Activated T-cell treated with anti-CD3 and anti-CD28 coated beads, Interleukin-2, amount 50 U/mL, for 24 hours (primary cell): Measurements from ENCODE around the gene PARD3.
"Not testable (repeated sequence)": the region's sequence is repeated elsewhere in the genome, so short reads cannot be mapped to it uniquely, and the experiment has no call there.

ENCODE experiments used
- DNase-seq: peaks from one replicate; pipeline ENCODE4 v3.0.0-alpha.2; 2020
- H3K27ac Mint-ChIP-seq: 2 replicates; pipeline ENCODE4 v1.8.0; 2020; ENCODE audit warnings: mild to moderate bottlenecking, mixed read lengths
- H3K27me3 Mint-ChIP-seq: 2 replicates; pipeline ENCODE4 v1.8.0; 2020; ENCODE audit warnings: mixed read lengths
- H3K36me3 Mint-ChIP-seq: 2 replicates; pipeline ENCODE4 v1.8.0; 2020; ENCODE audit warnings: low read depth, mixed read lengths
- H3K4me1 Mint-ChIP-seq: 2 replicates; pipeline ENCODE4 v1.8.0; 2020; ENCODE audit warnings: low read depth, mixed read lengths
- H3K4me3 Mint-ChIP-seq: 2 replicates; pipeline ENCODE4 v1.8.0; 2020; ENCODE audit warnings: mild to moderate bottlenecking, moderate library complexity, mixed read lengths
- H3K9me3 Mint-ChIP-seq: 2 replicates; pipeline ENCODE4 v1.8.0; 2020; ENCODE audit warnings: mixed read lengths

PARD3 gene

DNA sequence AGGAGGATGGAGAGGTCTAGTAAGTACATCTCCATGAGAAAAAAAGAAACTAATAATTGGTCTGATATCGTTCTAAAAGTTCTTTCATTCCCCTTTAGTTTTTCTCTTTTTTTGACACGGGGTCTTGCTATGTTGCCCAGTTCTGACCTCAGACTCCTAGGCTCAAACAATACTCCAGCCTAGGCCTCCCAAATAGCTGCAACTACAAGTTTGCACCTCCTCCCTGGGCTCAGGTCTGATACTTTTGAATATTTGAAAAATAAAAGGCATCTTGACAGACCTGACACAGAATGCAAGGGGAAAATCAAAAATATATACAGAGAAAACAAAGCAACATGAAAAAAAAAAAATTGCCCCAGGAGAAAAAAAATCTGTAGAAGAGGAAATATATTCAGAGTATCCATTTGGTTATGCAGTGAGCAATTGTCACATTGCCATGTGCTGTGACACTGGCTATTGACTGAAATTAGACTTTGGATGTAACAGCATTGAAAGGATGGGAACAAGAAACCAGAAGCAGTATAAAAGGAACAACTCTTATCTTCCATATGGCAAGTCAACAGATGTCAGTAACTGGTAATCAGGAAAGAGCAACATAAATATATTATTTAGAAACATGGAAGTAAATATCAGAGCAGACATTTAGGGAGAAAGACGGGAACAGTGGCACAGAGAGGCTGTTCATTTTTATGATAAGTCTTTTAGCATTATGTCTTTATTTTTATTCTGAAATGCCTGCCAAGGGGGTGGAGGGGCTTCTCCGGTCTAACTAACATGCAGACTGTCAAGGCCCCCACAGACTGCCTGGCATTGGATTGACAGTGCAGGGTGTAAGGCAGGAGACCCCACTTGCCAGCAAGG, 408.4 kb downstream of the PARD3 start:
- Mint-ChIP-seq H3K4me3 (no peak overlapping the region), H3K27ac (no peak overlapping the region), H3K36me3 (no peaks in the 10 kb centered on the region), H3K9me3 (no peaks in the 10 kb centered on the region), H3K4me1 (peaks cover 8% of the 10 kb centered on the region), H3K27me3 (no peaks in the 10 kb centered on the region)
- no peak for DNase-seq

DNA sequence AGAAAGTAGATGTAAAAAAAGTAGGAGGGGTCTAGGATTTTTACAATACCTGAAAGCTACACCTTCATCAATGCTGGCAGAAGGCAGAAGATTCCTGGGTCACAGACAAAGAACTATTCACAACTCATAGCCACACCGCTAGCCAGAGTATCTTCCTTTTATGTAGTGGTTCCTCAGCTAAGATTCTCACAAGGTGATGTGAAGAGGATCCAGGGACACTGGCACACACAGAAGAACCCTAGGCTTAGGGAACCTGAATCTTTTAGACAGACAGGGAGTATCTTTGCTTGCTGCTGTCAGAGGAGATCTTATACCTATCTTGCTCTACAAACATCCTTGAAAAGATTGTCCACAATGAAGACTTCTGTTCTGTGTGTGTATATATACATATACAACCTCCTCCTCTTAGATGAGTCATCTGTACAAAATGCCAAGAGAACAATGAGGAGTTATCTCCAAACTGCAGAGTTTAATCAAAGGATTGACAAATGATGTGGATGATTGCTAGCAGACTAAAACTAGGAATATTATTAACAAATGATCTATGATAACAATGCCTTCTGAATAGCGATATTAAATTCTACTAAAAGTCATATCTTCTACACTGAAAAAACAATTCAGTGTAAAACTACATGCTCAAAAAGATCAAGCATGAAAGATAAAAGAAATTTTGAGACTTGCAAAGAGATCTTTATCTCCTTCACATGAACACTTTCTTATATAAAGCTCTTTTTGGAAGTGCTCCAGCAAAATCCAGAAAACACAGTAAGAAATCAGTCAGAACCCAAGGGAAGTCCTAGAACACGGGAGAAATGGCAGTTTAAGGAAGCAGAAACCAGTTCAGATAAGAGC, 409.3 kb downstream of the PARD3 start:
- no peak overlapping the region for H3K27ac Mint-ChIP-seq
- no peak for DNase-seq
- H3K36me3 Mint-ChIP-seq = no peaks in the 10 kb centered on the region
- H3K4me1 Mint-ChIP-seq = peaks cover 8% of the 10 kb centered on the region
- H3K27me3 Mint-ChIP-seq = no peaks in the 10 kb centered on the region
- H3K4me3 Mint-ChIP-seq = no peak overlapping the region
- H3K9me3 Mint-ChIP-seq = no peaks in the 10 kb centered on the region

DNA sequence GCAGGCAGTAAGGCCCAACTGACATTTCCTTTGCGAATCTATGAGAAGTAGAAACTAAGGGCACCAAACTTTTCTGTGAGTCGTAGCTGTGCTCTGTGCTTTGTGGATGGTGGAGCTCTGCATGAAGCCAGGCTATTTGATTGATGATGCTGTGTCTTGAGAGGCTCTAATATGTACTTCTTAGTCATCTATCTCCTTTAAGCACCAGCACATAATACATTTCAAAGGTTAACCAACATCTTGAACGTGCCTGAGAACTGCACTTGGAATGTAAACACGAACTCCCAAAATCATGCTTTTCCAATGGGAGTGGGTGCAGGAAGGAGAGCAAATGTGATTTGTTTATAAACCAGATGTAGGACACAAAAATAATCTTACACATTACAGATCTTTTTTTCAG, 411.6 kb downstream of the PARD3 start:
- H3K9me3 Mint-ChIP-seq = no peaks in the 10 kb centered on the region
- H3K4me1 Mint-ChIP-seq = peaks cover 8% of the 10 kb centered on the region
- no peaks in the 10 kb centered on the region for H3K36me3 Mint-ChIP-seq
- no peak overlapping the region for H3K27ac Mint-ChIP-seq
- no peaks in the 10 kb centered on the region for H3K27me3 Mint-ChIP-seq
- no peak overlapping the region for H3K4me3 Mint-ChIP-seq
- no peak for DNase-seq

DNA sequence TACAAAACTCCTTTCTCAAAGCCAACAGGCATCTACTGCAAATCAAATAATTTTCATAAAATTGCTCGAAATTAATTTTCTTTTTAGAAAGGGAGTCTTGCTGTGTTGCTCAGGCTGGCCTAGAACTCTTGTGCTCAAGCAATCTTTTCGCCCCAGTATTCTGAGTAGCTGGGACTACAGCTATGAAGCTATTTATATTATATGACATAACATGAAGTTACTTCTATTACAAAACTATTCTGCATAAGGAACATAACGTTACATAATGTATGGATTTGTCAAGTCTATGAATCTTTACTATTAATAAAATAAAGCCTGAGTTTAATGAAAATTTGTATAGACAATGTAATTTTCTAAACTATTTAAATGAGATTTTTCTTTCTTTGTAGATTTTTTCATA, 415.0 kb downstream of the PARD3 start:
- H3K4me3 Mint-ChIP-seq = no peak overlapping the region
- H3K36me3 Mint-ChIP-seq = no peaks in the 10 kb centered on the region
- H3K27ac Mint-ChIP-seq = no peak overlapping the region
- H3K9me3 Mint-ChIP-seq = no peaks in the 10 kb centered on the region
- H3K4me1 Mint-ChIP-seq = no peaks in the 10 kb centered on the region
- no peaks in the 10 kb centered on the region for H3K27me3 Mint-ChIP-seq
- DNase-seq = no peak

DNA sequence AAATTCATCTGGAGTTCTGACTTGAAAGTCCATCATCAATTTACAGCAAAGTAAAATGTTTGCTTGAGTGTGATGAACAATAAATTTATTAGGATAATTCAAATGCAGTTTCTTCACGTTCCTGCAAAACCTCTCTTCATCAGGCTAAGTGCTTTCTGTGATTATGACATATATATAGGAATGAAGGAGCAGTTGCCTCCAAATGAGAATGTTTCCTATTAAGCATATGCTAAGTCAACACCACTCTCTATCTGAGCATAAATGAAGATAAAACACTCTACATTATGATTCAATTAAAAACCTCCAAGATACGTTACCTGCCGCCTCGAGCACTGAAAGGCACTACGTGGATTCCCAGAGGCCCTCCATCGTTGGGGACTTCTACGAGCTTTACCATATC, 416.1 kb downstream of the PARD3 start:
- Mint-ChIP-seq H3K4me1 (no peaks in the 10 kb centered on the region), H3K27ac (no peak overlapping the region), H3K9me3 (no peaks in the 10 kb centered on the region), H3K27me3 (no peaks in the 10 kb centered on the region), H3K4me3 (no peak overlapping the region), H3K36me3 (no peaks in the 10 kb centered on the region)
- DNase-seq = no peak

DNA sequence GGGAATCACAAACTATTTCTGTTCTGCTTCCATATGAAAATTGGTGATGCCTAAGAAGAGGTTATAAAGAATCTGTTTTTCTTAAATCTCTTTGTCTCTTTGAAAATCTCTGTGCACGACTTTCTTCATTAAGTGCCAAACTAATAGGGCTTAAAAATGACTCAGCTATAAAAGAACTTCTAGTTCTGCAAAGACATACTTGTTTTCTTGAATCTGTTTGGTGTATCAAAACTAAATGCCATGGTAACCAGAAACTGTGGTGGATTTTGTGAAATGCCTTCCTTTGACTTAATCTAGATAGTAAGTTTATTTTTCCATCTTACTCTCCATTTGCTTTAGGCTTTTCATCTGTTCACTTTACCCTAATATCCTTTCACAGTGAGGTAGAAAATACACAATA, 417.8 kb downstream of the PARD3 start:
- H3K27me3 Mint-ChIP-seq = no peaks in the 10 kb centered on the region
- no peaks in the 10 kb centered on the region for H3K36me3 Mint-ChIP-seq
- no peak overlapping the region for H3K27ac Mint-ChIP-seq
- H3K4me3 Mint-ChIP-seq = no peak overlapping the region
- H3K4me1 Mint-ChIP-seq = no peaks in the 10 kb centered on the region
- no peak for DNase-seq
- H3K9me3 Mint-ChIP-seq = no peaks in the 10 kb centered on the region

DNA sequence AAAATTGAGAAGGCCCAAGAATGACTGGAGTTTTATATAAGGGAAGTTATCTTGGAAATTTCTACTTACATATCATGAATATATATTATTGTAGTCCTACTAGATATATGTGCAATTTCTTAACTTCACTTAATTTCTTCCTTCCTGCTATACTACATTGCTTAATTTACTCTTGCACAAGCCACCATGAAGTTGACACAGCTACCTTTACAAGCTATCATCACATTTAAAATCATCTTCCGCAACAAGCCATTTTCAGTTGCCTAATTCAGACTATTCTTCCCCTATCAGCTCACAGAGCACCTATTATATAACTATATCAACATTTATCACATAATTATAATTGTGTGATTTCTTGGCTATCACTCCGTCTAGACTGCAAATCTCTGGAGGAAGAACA, 418.4 kb downstream of the PARD3 start:
- H3K9me3 Mint-ChIP-seq = no peaks in the 10 kb centered on the region
- H3K4me3 Mint-ChIP-seq = no peak overlapping the region
- H3K27me3 Mint-ChIP-seq = no peaks in the 10 kb centered on the region
- no peaks in the 10 kb centered on the region for H3K4me1 Mint-ChIP-seq
- DNase-seq = no peak
- H3K36me3 Mint-ChIP-seq = no peaks in the 10 kb centered on the region
- H3K27ac Mint-ChIP-seq = no peak overlapping the region

DNA sequence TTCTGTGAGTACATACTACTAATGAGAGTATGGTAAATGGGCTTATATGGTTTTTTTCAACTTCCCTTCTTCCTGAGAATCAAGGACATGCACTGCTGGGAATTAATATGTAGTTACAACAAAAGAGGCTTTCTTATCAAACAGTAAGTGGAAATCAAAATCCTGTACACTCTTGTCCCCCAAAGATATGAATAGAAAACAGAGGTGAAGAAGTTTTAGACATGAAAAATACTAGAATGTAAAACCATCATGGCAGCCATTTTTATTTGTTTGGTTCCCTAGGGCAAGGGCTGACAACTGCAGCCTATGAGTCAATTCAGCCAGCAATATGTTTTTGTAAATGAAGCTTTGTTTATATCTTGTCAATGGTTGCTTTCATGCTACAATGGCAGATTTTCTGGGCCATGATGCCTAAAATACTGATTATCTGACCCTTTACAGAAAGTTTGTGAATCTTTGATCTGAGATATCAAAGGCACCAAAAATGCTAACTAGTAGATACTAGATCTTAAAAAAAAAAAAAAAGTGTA, 422.4 kb downstream of the PARD3 start:
- no peak overlapping the region for H3K4me3 Mint-ChIP-seq
- no peaks in the 10 kb centered on the region for H3K27me3 Mint-ChIP-seq
- no peaks in the 10 kb centered on the region for H3K9me3 Mint-ChIP-seq
- DNase-seq = no peak
- no peaks in the 10 kb centered on the region for H3K4me1 Mint-ChIP-seq
- H3K36me3 Mint-ChIP-seq = no peaks in the 10 kb centered on the region
- H3K27ac Mint-ChIP-seq = no peak overlapping the region

DNA sequence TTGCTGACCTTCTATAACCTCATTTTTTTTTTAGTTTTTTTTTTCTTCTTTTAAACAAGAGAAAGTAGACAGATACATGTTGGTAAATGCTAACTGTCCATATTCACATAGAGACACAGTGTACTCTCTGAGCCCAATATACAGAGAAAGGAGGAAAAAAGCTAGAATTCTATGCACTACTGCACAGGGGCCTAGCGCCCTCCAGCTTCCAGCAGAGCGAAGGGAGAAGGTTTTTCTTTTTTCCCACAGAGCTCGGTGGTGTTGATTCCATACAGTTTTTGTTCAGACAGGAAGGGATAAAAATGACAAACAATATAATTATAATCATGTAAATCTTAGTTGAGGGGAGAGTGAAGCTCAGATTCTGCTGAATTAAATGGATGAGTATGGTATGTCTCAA, 423.9 kb downstream of the PARD3 start:
- H3K4me1 Mint-ChIP-seq, H3K27ac Mint-ChIP-seq, H3K27me3 Mint-ChIP-seq, DNase-seq, H3K4me3 Mint-ChIP-seq, H3K36me3 Mint-ChIP-seq, H3K9me3 Mint-ChIP-seq: not testable (repeated sequence)

DNA sequence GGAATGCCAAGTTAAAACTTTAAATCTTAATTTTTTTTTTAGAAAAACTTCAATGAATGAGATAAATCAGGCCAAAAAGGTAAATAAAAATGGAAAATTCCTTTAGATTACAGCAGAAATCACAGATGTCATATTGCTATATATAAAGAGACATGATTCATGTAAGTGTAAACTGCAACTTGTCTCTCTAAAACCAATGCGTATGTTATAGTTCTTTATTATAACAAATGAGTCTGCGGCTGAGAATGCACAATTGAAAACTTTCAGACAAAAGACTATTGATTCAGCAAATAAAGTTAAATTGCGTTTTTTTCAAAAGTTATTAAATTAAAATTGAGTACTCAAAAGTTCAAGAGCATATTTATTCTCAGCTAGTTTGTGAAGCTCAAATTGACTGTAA, 425.3 kb downstream of the PARD3 start:
- no peak for DNase-seq
- no peaks in the 10 kb centered on the region for H3K9me3 Mint-ChIP-seq
- H3K4me3 Mint-ChIP-seq = no peak overlapping the region
- H3K27ac Mint-ChIP-seq = no peak overlapping the region
- H3K36me3 Mint-ChIP-seq = no peaks in the 10 kb centered on the region
- H3K27me3 Mint-ChIP-seq = peaks cover under 1% of the 10 kb centered on the region
- H3K4me1 Mint-ChIP-seq = no peaks in the 10 kb centered on the region

DNA sequence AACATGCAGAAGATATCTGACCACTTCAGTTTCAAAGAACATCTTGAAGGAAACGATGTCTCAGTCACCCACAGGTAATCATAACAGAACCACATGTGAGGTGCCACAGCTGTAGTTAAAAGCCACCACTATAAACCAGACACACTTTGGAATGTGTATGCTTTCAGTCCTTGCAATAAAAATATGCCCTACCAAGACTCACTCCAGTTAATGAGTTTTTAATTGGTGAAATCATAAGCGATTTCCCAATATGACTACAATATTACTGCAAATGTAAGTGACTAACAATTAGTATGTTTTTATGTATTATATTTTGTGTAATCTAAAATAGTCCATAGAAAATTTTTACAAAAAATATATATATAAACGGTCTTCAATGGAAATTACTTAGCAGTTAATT, 428.2 kb downstream of the PARD3 start:
- H3K9me3 Mint-ChIP-seq = no peaks in the 10 kb centered on the region
- DNase-seq = no peak
- H3K36me3 Mint-ChIP-seq = no peaks in the 10 kb centered on the region
- H3K4me3 Mint-ChIP-seq = no peak overlapping the region
- peaks cover 3% of the 10 kb centered on the region for H3K27me3 Mint-ChIP-seq
- no peaks in the 10 kb centered on the region for H3K4me1 Mint-ChIP-seq
- H3K27ac Mint-ChIP-seq = no peak overlapping the region

DNA sequence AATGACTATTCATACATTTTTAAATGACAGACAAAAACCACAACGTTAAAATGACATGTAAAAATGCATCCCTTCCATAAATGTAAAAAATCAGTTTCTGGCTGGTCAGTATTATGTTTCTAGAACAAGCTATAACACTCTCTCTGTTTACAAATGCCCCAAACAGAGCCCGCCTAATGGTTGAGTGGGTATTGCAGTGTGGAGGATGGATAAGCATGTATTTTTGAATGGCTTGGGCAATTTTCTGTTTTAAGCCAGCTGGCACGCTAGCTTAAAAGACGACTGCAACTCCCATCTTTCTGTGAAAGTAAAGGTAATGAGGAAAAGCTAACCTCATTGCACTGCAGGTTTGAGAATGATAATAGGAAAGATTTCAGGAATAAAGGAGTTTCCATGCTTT, 430.7 kb downstream of the PARD3 start:
- H3K9me3 Mint-ChIP-seq = no peaks in the 10 kb centered on the region
- peaks cover 3% of the 10 kb centered on the region for H3K27me3 Mint-ChIP-seq
- H3K36me3 Mint-ChIP-seq = no peaks in the 10 kb centered on the region
- DNase-seq = no peak
- no peak overlapping the region for H3K4me3 Mint-ChIP-seq
- H3K27ac Mint-ChIP-seq = no peak overlapping the region
- no peaks in the 10 kb centered on the region for H3K4me1 Mint-ChIP-seq

DNA sequence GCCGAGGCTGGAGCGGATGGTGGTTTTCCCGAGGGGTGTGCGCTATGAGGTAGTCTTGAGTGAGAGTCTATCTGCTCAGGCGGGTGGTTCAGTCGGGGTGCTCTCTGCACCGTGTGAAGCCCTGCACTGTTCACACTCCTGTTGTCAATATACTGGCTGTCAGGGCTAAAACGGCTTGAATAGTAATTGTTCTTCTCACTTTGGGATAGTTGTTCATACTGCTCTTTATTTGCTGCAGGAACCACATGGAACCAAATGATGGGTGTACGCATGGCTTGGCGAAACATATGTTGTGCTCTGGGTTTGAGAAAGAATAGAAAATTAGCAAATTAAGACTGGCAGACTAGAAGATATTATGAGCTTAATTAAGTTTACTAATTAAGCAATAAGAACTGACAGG, 432.5 kb downstream of the PARD3 start:
- Mint-ChIP-seq H3K4me3 (no peak overlapping the region), H3K27ac (no peak overlapping the region), H3K4me1 (no peaks in the 10 kb centered on the region), H3K36me3 (no peaks in the 10 kb centered on the region), H3K27me3 (peaks cover 3% of the 10 kb centered on the region), H3K9me3 (no peaks in the 10 kb centered on the region)
- no peak for DNase-seq

DNA sequence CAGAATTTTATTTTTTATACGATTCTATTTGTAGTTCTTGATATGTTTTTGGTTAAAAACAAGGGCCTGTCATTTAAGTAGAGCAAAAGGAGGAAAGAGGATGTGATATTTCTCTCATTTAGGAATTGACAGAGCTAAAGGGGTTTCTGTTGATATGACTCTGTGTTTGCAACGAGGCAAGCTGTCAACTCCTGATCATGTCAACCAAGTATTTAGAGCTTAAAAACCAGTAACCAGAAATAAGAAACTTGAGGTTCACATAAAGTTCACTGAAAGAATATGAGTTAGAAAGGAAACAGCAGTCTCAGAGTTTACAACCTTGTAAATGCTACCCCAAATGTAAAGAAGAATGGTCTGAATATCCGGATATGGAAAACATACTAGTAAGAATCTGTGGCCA, 434.2 kb downstream of the PARD3 start:
- DNase-seq = no peak
- Mint-ChIP-seq H3K36me3 (no peaks in the 10 kb centered on the region), H3K27ac (no peak overlapping the region), H3K4me1 (no peaks in the 10 kb centered on the region), H3K9me3 (no peaks in the 10 kb centered on the region), H3K4me3 (no peak overlapping the region), H3K27me3 (peaks cover 3% of the 10 kb centered on the region)

DNA sequence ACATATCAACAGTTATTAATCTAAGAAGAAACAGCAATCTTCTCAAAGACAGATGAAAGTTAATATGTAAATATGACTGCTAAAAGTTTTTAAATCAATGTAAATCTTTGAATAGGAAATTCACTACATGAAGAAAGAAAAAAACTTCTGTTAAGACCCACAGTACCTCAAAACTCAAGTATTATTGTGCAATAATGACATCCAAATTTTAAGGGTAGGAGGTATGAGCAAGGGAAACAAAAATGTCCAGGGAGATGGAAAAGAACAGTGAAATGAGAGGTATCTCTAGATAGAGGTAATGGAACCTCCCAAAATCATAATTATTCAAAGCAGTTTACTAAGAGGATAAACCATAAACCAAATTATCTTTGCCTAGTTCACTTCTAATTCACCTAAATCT, 436.8 kb downstream of the PARD3 start:
- Mint-ChIP-seq H3K4me1 (peaks cover 8% of the 10 kb centered on the region), H3K4me3 (no peak overlapping the region)

More for the DNA sequence above, 436.8 kb downstream of the PARD3 start:
- H3K27ac Mint-ChIP-seq = no peak overlapping the region
- no peaks in the 10 kb centered on the region for H3K36me3 Mint-ChIP-seq
- H3K9me3 Mint-ChIP-seq = no peaks in the 10 kb centered on the region
- no peak for DNase-seq
- H3K27me3 Mint-ChIP-seq = no peaks in the 10 kb centered on the region
